T-cell (primary cell): ENCODE measurements around the gene C9orf85. TPM values are rescaled to one million over a fixed set of nuclear protein-coding genes. Genes with fewer than 3 reads are reported as not detected.

ENCODE experiments used
- ATAC-seq, 4 experiments: fragments of 200-7000 bp in 3 of 4; fragments of 150-1000 bp in 1 of 4; cut with Tn5 transposase; replicated peaks in 1 of 4; 1 replicate in 3 of 4; 2 replicates in 1 of 4; pipeline ENCODE4 v1.10.0; 2021; ENCODE audit warnings: moderate library complexity in 3 of 4, mild to moderate bottlenecking in 2 of 4, moderate number of reproducible peaks in 1 of 4
- CTCF ChIA-PET, 2 donors: fragments of 300-600 bp; sonication (Branson Sonifier 250); formaldehyde crosslinking; loops; one replicate each; lab custom pipeline; 2022; ENCODE audit warnings: antibody characterized with exemption in 2 of 2; lab: Charles Lee
- POLR2A ChIA-PET, 2 donors: fragments of 300-600 bp; sonication (Branson Sonifier 250); formaldehyde crosslinking; loops; one replicate each; lab custom pipeline; 2022; ENCODE audit warnings: antibody characterized with exemption in 2 of 2; lab: Charles Lee
- DNase-seq, 35 experiments: peaks; one replicate each; pipeline versions ENCODE4 v3.0.0 to v3.0.0-alpha.2; 2013 to 2023
- H3K27ac ChIP-seq: one replicate; pipeline ENCODE4 v1.5.1; 2013; ENCODE audit warnings: low read length
- H3K27me3 ChIP-seq, 2 experiments: replicated peaks in 1 of 2; 1 replicate in 1 of 2; 2 replicates in 1 of 2; pipeline versions ENCODE4 v1.6.1 to v1.7.0; 2013; ENCODE audit warnings: low read length in 1 of 2, mixed read lengths in 1 of 2; ENCODE audit not compliant: control insufficient read depth in 2 of 2, insufficient read depth in 2 of 2; ENCODE audit errors: extremely low read depth in 1 of 2
- H3K36me3 ChIP-seq, 2 donors: 1 replicate in 1 of 2; 2 replicates in 1 of 2; pipeline versions ENCODE4 v1.6.1 to v1.7.0; 2013; ENCODE audit warnings: low read length in 1 of 2; ENCODE audit not compliant: control insufficient read depth in 2 of 2, insufficient read depth in 1 of 2; ENCODE audit errors: extremely low read depth in 1 of 2
- H3K4me1 ChIP-seq, 2 experiments: 1 replicate in 1 of 2; 2 replicates in 1 of 2; pipeline versions ENCODE4 v1.6.1 to v1.7.0; 2013; ENCODE audit warnings: low read length in 2 of 2, mixed read lengths in 1 of 2; ENCODE audit not compliant: insufficient read depth in 2 of 2, control insufficient read depth in 1 of 2; ENCODE audit errors: extremely low read depth in 1 of 2
- H3K4me3 ChIP-seq, 2 donors: 1 replicate in 1 of 2; 2 replicates in 1 of 2; pipeline versions ENCODE4 v1.5.1 to v1.7.0; 2013; ENCODE audit warnings: mild to moderate bottlenecking in 2 of 2, low read length in 1 of 2, moderate library complexity in 1 of 2; ENCODE audit not compliant: control insufficient read depth in 1 of 2; ENCODE audit errors: extremely low read depth in 1 of 2
- H3K9me3 ChIP-seq: 2 replicates; pipeline ENCODE4 v1.7.0; 2013
- H3K27ac Mint-ChIP-seq, 2 donors: one replicate each; pipeline ENCODE4 v1.8.0; 2020 to 2021; ENCODE audit warnings: mild to moderate bottlenecking in 2 of 2, mixed read lengths in 2 of 2
- H3K27me3 Mint-ChIP-seq, 2 donors: one replicate each; pipeline ENCODE4 v1.8.0; 2021 to 2022; ENCODE audit warnings: mixed read lengths in 2 of 2
- H3K36me3 Mint-ChIP-seq: one replicate; pipeline ENCODE4 v1.8.0; 2021; ENCODE audit warnings: mixed read lengths
- H3K4me1 Mint-ChIP-seq, 3 donors: one replicate each; pipeline ENCODE4 v1.8.0; 2020 to 2022; ENCODE audit warnings: mixed read lengths in 3 of 3, mild to moderate bottlenecking in 1 of 3
- H3K4me3 Mint-ChIP-seq, 3 donors: one replicate each; pipeline ENCODE4 v1.8.0; 2020 to 2022; ENCODE audit warnings: mild to moderate bottlenecking in 3 of 3, mixed read lengths in 3 of 3, moderate library complexity in 3 of 3
- H3K9me3 Mint-ChIP-seq, 3 donors: one replicate each; pipeline ENCODE4 v1.8.0; 2020 to 2022; ENCODE audit warnings: mixed read lengths in 3 of 3
- WGBS: methylation state at CpG from one replicate; pipeline ENCODE4 v1.1.5; 2013; ENCODE audit warnings: missing lambda C conversion rate; ENCODE audit not compliant: insufficient coverage; 5-methylcytosine and 5-hydroxymethylcytosine counted together
- total RNA-seq, 35 experiments: library from RNA in 6 of 35; stranded (reverse) in 6 of 35; fragments of 120-200 nt in 1 of 35; gene quantifications; one replicate each; pipeline versions ENCODE4 v1.2.1 to v1.2.4 and lab custom pipeline; 2013 to 2026

The C9orf85 gene
- total RNA-seq, 5 donors from 2014 or later (not counting 1 experiment from before 2014, with no cell fraction given) = 6.1 to 10.0 (median 7.6) TPM

DNA sequence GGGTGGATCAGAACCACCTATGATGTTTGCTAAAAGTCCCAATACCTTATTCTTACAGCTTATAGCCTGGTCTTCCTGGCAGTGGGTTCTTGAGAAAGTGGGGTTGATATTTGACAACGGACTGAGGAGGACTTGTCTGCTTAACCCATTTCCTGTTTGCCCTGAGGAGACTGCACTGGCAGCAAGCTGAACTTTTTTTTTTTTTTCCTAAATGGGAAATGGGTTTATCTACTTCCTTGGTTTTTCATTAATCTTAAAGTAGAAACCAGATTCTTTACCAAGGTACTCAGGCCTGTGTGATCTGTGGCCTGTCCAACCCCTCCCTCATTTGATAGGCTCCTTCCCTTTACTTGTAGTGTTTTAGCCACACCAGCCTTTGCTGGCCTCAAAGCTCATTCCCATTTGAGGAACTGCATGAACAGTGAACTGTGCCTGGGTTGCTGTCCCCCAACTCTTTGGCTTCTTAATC lies 101.9 kb downstream of the C9orf85 start:
- Histone ChIP-seq H3K9me3 (no peaks in the 10 kb centered on the region), H3K27ac (no peak overlapping the region), H3K4me1 (no peaks in the 10 kb centered on the region), H3K27me3 (peaks cover 0 to 2% of the 10 kb centered on the region in 2 experiments), H3K4me3 (no peak overlapping the region), H3K36me3 (no peaks in the 10 kb centered on the region)
- H3K4me3 Mint-ChIP-seq = no peak overlapping the region
- no peak for ATAC-seq
- ChIA-PET POLR2A (interaction anchor here (0.6 to 1.1 kb wide), 2 partner anchors 139 to 194 kb away, joined by 3 to 4 read pairs; no protein-coding TSS in a partner anchor), CTCF (no interaction called here)
- no CpG with 5 or more reads among the region's 1 CpG for WGBS
- H3K27me3 Mint-ChIP-seq = no peaks in the 10 kb centered on the region
- H3K9me3 Mint-ChIP-seq = no peaks in the 10 kb centered on the region
- H3K27ac Mint-ChIP-seq = no peak overlapping the region
- no peak for DNase-seq
- H3K36me3 Mint-ChIP-seq = no peaks in the 10 kb centered on the region
- peaks cover 10 to 12% (median 10%) of the 10 kb centered on the region in 3 donors for H3K4me1 Mint-ChIP-seq

- H3K36me3 Mint-ChIP-seq = no peaks in the 10 kb centered on the region
- peaks cover 0 to 3% of the 10 kb centered on the region in 2 donors for H3K27me3 Mint-ChIP-seq
- H3K27ac Mint-ChIP-seq = no peak overlapping the region
- DNase-seq = no peak
- Histone ChIP-seq H3K4me1 (peaks cover 0 to 4% of the 10 kb centered on the region in 2 experiments), H3K9me3 (no peaks in the 10 kb centered on the region), H3K36me3 (no peaks in the 10 kb centered on the region), H3K27ac (no peak overlapping the region), H3K4me3 (no peak overlapping the region), H3K27me3 (peaks cover 0 to 4% of the 10 kb centered on the region in 2 experiments)
- ChIA-PET CTCF (interaction anchor here (1.5 to 2.6 kb wide), 2 partner anchors 216 to 418 kb away, joined by 8 to 19 read pairs; no protein-coding TSS in a partner anchor), POLR2A (no interaction called here)
- no peak overlapping the region for H3K4me3 Mint-ChIP-seq
- WGBS = no CpG with 5 or more reads among the region's 3 CpGs
- H3K4me1 Mint-ChIP-seq = peaks cover 0 to 2% (median 2%) of the 10 kb centered on the region in 3 donors
- H3K9me3 Mint-ChIP-seq = no peaks in the 10 kb centered on the region
- ATAC-seq = no peak
Observed at GRCh38 chr9:72022841-72023240, 111.4 kb downstream of the C9orf85 start.

Other genes with a start within 250 kb of the C9orf85 start
- gene CEMIP2, start 143.1 kb upstream of the C9orf85 start, total RNA-seq = 100 to 1,000 TPM in 2 of 5 donors, 10 to 100 TPM in 3; 82.1 to 285 (median 90.8) TPM
- 10 to 100 TPM; 16.0 to 23.7 (median 19.7) TPM for gene ABHD17B, start 446 bp upstream of the C9orf85 start, total RNA-seq
- gene C9orf57, start 149.0 kb downstream of the C9orf85 start, total RNA-seq = not detected
- gene GDA, start 237.8 kb downstream of the C9orf85 start, total RNA-seq = under 1 TPM in 2 of 5 donors, not detected in 3; 0.07 to 0.15 TPM